GM20000 (cell line): ENCODE results near the gene ANO1.

Experiments used
- DNase-seq: peaks from one replicate; pipeline ENCODE4 v3.0.0; 2012; ENCODE audit warnings: low spot score
- CTCF ChIP-seq: IDR thresholded peaks from 2 replicates; pipeline ENCODE4 v1.5.1; 2012; ENCODE audit warnings: mild to moderate bottlenecking, control low read depth; ENCODE audit errors: extremely low read depth, missing control alignments

ANO1 gene

DNA sequence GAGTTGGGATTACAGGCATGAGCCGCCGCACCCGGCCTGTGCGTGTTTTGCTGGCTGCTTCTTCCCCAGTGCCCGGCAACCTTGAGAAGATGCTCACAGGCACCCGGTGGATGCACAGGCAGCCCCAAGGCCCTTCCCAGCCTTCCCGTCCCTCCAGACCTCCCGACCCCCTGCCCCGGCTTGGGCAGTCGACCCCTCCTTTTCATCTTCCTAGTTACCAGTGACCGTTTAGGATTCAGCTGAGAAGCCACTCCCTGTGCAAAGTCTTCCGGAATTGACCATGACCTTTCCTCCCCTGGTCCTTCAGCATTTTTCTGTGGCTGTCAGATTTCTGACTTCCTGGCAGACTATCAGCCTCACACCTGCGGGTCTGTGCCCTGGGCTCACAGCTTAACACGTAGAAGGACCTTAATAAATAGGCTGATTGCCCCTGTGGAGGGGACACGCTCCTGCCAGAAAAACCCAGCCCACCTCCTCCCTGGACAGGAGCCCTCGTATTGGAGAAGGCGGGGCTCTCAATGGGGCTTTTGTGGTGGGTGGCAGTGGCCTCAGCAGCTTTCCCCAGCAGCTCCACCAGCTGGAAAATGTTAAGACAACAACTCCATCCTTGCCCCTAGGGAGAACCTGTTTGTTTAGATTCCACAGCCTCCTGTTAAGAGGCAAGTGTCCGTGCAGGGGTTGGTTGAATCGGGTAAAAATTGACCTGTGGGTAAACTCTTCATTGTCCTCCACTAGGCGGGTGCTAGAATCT, 10.4 kb upstream of the ANO1 start:
- no peak for DNase-seq

GRCh38 chr11:70068345-70068744, 9.8 kb upstream of the ANO1 start:
- TF ChIP-seq CTCF: no peak
- DNase-seq: no peak

More for the DNA sequence above, 10.4 kb upstream of the ANO1 start:
- no peak for TF ChIP-seq CTCF

DNA sequence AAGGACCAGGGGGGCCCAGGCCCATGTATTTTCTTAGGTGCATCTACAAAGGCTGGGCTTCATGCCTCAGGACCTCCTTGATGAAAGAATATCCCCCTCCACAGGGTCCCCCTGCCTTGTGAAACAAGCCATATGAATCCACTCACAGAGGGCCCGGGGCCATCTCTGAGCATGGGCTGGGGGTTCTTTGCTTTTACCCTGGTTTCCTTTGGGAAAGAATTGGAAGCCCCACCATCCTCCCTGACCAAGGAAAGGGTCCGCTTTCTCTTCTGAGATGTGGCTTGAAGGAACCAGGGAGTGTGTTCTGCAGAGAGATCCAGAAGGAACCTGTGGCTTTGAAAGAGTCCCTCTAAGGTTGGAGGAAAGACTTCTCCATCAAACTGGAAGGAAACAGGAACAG, 9.2 kb upstream of the ANO1 start:
- no peak for DNase-seq
- TF ChIP-seq CTCF: no peak

- TF ChIP-seq CTCF: no peak
- no peak for DNase-seq
These were observed 7.4 kb upstream of the ANO1 start for GRCh38 chr11:70070706-70071105.

DNA sequence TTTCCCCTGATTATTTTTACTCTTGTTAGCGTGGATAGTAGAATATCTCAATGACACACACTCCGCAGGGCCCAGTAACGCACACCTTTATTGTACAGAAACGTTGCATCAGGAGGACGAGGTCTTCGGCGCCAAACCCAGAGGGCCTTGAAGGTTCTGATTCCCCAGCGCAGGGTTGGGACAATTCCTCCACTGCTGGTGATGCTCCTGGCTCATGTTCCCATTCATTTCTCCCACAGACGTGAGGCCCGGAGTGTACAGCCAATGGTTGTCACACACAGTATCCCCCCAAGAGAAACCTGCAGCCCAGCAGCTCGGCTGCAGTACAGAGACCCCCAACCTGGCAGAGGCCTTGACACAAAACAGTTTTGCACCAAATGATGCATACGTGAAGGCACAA, 6.1 kb upstream of the ANO1 start:
- DNase-seq: no peak
- no peak for TF ChIP-seq CTCF

- no peak for DNase-seq
- no peak for TF ChIP-seq CTCF
These were observed 5.7 kb upstream of the ANO1 start for GRCh38 chr11:70072461-70072860.

DNA sequence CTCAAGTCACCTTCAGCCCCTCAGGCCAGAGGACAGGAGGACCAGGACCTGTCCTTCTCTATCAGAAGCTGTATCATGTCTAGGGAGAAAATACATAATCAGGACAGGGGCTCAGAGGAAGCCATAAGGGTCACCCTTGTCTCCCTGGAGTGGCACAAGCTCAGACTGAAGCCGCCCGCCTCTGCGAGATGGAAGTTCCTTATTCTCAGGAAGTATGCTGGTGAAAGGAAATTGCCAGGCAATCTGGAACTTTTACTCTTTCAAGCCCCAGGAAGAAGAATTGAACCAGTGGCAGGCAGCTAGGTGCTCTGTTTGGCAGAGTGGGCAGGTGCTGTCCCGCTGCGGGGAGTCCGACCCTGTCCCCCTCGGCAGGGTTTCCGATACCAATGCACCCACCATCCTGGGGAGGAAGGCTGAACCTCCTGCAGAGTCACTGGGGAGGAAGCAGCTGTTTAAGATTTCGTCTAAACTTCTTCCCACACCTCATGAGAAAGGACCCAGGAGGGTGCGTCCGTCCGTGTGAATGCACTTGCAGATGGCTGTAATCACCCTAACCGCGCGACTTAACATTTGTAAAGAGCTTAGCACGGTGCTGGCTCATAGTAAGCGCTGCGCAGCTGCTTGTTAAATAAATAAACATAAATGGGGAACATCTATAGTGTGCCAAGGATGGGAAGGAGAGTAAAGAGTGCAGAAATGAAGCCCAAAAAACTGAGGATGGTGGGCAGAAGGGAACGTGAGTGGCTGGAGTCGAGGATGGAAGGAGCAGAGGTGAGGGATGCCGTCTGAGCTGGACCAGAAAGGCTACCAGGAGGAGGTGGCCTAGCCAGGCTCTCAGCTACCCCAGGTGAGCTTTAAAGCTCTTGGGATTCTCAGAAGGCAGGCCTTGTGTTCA, 5.0 kb upstream of the ANO1 start:
- DNase-seq: no peak

More for the DNA sequence above, 5.0 kb upstream of the ANO1 start:
- no peak for TF ChIP-seq CTCF
